Esophagus muscularis mucosa (tissue), 4 donors: ENCODE measurements around the gene AFG1L. TPM values are rescaled to one million over a fixed set of nuclear protein-coding genes. Genes with fewer than 3 reads are reported as not detected.

Source experiments
- DNase-seq: peaks from one replicate; pipeline ENCODE4 v3.0.0-alpha.2; 2017; ENCODE audit errors: extremely low spot score
- H3K27ac ChIP-seq, 4 donors: fragments of 200-600 bp; sonication (generic); replicated peaks in 1 of 4; 1 replicate in 3 of 4; 2 replicates in 1 of 4; pipeline ENCODE4 v1.5.1; 2016 to 2019; ENCODE audit warnings: mild to moderate bottlenecking in 1 of 4
- H3K27me3 ChIP-seq, 4 donors: fragments of 200-600 bp; sonication (generic); one replicate each; pipeline versions ENCODE4 v1.5.1 to v1.6.0; 2016 to 2019
- H3K36me3 ChIP-seq, 4 donors: fragments of 200-600 bp; sonication (generic); one replicate each; pipeline ENCODE4 v1.5.1; 2016 to 2019
- H3K4me1 ChIP-seq, 4 donors: fragments of 200-600 bp; sonication (generic); one replicate each; pipeline ENCODE4 v1.5.1; 2016 to 2019
- H3K4me3 ChIP-seq, 4 donors: fragments of 200-600 bp; sonication (generic); 1 replicate in 2 of 4; 2 replicates in 2 of 4; pipeline ENCODE4 v1.5.1; 2016 to 2019; ENCODE audit warnings: mild to moderate bottlenecking in 4 of 4, moderate library complexity in 1 of 4
- H3K9me3 ChIP-seq, 4 donors: fragments of 200-600 bp; sonication (generic); 1 replicate in 3 of 4; 2 replicates in 1 of 4; pipeline ENCODE4 v1.5.1; 2016 to 2019
- EP300 ChIP-seq: sonication (generic); formaldehyde crosslinking; IDR thresholded peaks from one replicate; pipeline ENCODE4 v1.6.1; 2017; ENCODE audit warnings: antibody characterized with exemption
- POLR2A ChIP-seq: fragments of 450-650 bp; IDR thresholded peaks from one replicate; pipeline ENCODE4 v1.6.1; 2017; ENCODE audit warnings: antibody characterized with exemption, moderate library complexity, mild to moderate bottlenecking, low read depth
- POLR2AphosphoS5 ChIP-seq, 2 donors: sonication (generic); formaldehyde crosslinking; IDR thresholded peaks; one replicate each; pipeline ENCODE4 v1.6.1; 2017; ENCODE audit warnings: antibody characterized with exemption in 2 of 2
- WGBS: methylation state at CpG from one replicate; pipeline ENCODE4 v1.1.5; 2018; 5-methylcytosine and 5-hydroxymethylcytosine counted together
- intact Hi-C: fragments of 100-400 bp; cut with DNase I; formaldehyde crosslinking; loops from one replicate; pipeline ENCODE4 v1.15.1; 2023
- total RNA-seq, 4 donors: library from RNA; depleted of rRNA; stranded (reverse); fragments of >200 nt; gene quantifications; one replicate each; pipeline versions ENCODE4 v1.1.0 to v1.2.1, GENCODE V29; 2016
- TF ChIP-seq, protein P1 (sequence below), 3 experiments: fragments of 200-600 bp in 2 of 3; fragments of 450-650 bp in 1 of 3; sonication (generic) in 2 of 3; IDR thresholded peaks; one replicate each; pipeline ENCODE4 v1.5.1; 2017 to 2019; ENCODE audit warnings: antibody characterized with exemption in 3 of 3, mild to moderate bottlenecking in 2 of 3, moderate library complexity in 1 of 3

The AFG1L gene
- total RNA-seq, 4 donors from 2014 or later = 1.5 to 5.4 (median 3.3) TPM

GRCh38 chr6:108556866-108557493, 262.1 kb downstream of the AFG1L start:
- Histone ChIP-seq H3K9me3 (no peaks in the 10 kb centered on the region), H3K4me3 (peak overlapping the region; percentile 83 to 95 (median 90)), H3K4me1 (peaks cover 26 to 45% (median 35%) of the 10 kb centered on the region in 4 donors), H3K27ac (peak overlapping the region; percentile 98 to 100 (median 99)), H3K27me3 (no peaks in the 10 kb centered on the region), H3K36me3 (peaks cover 0 to 4% (median 1%) of the 10 kb centered on the region in 4 donors)
- intact Hi-C loops = loop anchor here (5.0 to 10.0 kb wide), 3 partner anchors 225 to 520 kb away; no protein-coding TSS in a partner anchor
- no peak for DNase-seq
- TF ChIP-seq POLR2AphosphoS5 (IDR thresholded peaks at IDR 0.05) = no peak
- WGBS = 36% methylated on average over 13 of the region's 16 CpGs

DNA sequence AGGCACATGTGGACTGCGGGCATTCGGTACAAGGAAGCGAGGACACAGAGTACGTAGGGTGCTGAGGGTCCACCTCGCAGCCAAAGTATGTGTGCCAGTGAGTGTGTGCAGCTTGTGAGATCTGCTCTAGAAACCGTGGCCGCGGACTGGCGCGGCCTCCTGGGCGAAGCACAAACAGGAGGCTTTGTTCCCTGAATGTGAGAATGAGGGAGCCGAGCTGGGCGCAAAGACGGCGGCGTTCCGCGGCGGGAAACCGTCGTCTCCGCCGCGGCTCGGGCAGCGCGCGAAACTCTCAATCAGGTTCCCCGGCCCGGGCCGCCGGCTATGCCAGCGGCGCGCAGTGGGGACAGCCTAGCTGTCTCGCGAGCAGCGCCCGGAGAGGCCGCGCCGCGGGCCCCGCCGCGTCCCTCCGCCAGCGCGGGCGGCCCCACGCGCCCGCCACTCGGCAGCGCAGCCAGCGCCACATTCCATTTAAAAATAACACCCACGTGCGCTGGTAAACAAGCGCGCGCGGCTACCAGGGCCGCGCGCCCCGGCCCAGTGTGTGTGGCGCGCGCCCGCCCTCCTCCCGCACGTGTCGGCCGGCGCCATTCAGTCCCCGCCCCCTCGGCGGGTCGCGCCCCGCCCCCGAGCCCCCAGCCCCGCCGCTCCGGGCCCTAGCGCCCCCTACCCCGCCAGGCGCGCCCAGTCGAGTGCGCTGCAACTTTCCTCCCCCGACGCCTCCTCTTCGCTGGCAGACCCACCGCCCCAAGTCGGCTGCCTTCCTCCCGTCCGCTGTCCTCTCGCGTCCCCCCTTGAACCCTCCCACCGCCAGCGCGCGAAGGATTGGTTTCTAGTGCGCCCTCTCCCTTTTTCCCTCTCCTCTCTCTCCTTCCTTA, 262.9 kb downstream of the AFG1L start:
- peak overlapping the region; percentile 98 to 100 (median 99) for H3K27ac ChIP-seq
- no peaks in the 10 kb centered on the region for H3K9me3 ChIP-seq
- peaks cover 26 to 45% (median 35%) of the 10 kb centered on the region in 4 donors for H3K4me1 ChIP-seq
- peak; percentile 94 for DNase-seq
- peak overlapping the region; percentile 83 to 95 (median 90) for H3K4me3 ChIP-seq
- WGBS = under 1% methylated on average over 32 of the region's 105 CpGs
- intact Hi-C loops = loop anchor here (2.0 to 10.0 kb wide), 4 partner anchors 95 to 520 kb away; no protein-coding TSS in a partner anchor
- H3K36me3 ChIP-seq = peaks cover 0 to 7% (median 1%) of the 10 kb centered on the region in 4 donors
- TF ChIP-seq EP300 (peak; percentile 4), POLR2AphosphoS5 (IDR thresholded peaks at IDR 0.05) (peak in 1 of 2 donors; percentile 42), POLR2A (no peak)
- TF ChIP-seq, protein P1, sequence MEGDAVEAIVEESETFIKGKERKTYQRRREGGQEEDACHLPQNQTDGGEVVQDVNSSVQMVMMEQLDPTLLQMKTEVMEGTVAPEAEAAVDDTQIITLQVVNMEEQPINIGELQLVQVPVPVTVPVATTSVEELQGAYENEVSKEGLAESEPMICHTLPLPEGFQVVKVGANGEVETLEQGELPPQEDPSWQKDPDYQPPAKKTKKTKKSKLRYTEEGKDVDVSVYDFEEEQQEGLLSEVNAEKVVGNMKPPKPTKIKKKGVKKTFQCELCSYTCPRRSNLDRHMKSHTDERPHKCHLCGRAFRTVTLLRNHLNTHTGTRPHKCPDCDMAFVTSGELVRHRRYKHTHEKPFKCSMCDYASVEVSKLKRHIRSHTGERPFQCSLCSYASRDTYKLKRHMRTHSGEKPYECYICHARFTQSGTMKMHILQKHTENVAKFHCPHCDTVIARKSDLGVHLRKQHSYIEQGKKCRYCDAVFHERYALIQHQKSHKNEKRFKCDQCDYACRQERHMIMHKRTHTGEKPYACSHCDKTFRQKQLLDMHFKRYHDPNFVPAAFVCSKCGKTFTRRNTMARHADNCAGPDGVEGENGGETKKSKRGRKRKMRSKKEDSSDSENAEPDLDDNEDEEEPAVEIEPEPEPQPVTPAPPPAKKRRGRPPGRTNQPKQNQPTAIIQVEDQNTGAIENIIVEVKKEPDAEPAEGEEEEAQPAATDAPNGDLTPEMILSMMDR (IDR thresholded peaks at IDR 0.05) = peak in 1 of 3 experiments; percentile 4
- H3K27me3 ChIP-seq = no peaks in the 10 kb centered on the region

DNA sequence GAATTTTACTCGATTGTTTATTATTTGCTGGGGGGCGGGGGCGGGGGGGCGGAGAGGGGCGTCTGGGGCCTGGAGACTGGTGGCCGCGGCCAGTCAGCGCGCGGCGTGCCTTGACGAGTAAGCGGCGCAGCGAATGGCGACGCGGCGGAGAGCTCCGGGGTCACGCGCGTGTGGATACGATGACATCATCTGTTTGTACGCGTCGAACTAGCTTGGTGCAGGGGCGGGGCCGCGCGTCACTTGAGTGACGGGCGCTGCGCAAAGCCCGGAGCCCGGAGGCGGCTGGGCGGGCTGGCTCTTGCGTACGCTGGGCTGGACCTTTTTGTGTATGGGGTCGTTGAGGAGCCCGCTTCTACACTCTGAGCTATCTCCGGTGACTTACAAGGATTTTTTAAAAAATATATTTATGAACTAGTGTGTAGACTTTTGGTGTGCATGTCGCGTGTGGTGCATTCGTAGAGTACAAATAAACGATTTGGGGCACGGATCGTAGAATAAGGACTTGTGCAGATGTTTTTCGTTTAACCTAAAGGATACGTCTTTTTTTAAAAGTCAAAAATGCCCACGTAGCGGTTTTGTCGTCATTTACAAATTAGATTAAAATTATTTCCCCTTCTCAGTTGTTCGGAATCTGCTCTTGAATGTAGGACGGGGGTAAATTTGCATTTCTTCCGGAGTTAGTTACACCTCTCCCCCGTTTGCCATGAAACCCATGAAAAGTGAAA, 263.7 kb downstream of the AFG1L start:
- peak overlapping the region; percentile 98 to 100 (median 99) for H3K27ac ChIP-seq
- peak overlapping the region; percentile 83 to 95 (median 90) for H3K4me3 ChIP-seq
- H3K9me3 ChIP-seq = no peaks in the 10 kb centered on the region
- no peaks in the 10 kb centered on the region for H3K27me3 ChIP-seq
- peak; percentile 100 for DNase-seq
- TF ChIP-seq EP300 (peak; percentile 65), POLR2A (peak; percentile 83), POLR2AphosphoS5 (IDR thresholded peaks at IDR 0.05) (peak in 1 of 2 donors; percentile 97)
- TF ChIP-seq, protein P1 (IDR thresholded peaks at IDR 0.05) = no peak
- intact Hi-C loops = loop anchor here (2.0 to 10.0 kb wide), 4 partner anchors 94 to 519 kb away; no protein-coding TSS in a partner anchor
- 0% methylated on average over 36 of the region's 58 CpGs for WGBS
- peaks cover 0 to 7% (median 1%) of the 10 kb centered on the region in 4 donors for H3K36me3 ChIP-seq
- H3K4me1 ChIP-seq = peaks cover 30 to 48% (median 41%) of the 10 kb centered on the region in 4 donors

DNA sequence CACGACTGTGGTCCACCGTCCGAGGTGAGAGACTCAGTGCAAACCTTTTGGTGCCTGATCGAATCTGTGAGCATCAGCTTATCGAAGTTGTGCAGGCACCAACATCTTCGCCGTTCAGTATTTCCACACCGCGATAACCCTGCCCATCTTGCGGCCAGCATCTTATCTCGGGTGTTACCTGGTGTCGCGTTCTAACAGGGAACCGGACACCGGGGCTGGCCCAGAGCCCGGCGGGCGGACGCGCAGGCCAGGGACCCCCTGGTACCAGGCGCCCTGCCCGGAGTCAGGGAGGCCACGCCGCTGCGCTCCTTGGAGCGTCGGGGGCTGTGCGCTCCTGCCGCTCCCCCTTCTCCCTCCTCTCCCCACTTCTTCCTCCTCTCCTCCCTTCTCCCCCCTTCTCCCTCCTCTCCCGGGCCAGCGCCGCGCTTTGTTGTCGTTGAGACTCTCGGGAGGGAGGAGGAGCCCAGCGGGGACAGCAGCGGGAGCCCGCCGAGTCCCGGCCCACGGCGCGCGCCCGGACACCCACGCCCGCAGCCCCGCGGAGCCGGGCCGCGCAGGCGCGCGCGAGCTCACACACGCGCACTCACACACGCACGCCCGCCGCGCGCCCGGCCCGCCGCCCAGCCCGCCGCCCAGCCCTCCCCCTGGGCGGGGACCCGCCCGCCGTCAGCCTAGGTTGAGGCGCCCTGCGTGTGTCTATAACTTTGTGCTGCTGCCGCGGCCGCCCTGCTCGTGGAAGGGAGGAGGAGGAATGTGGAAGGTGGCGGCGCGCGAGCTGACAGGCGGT, 264.4 kb downstream of the AFG1L start:
- Histone ChIP-seq H3K36me3 (peaks cover 0 to 7% (median 1%) of the 10 kb centered on the region in 4 donors), H3K4me3 (peak overlapping the region; percentile 83 to 95 (median 90)), H3K27me3 (no peaks in the 10 kb centered on the region), H3K9me3 (no peaks in the 10 kb centered on the region), H3K27ac (peak overlapping the region; percentile 98 to 100 (median 99)), H3K4me1 (peaks cover 30 to 49% (median 46%) of the 10 kb centered on the region in 4 donors)
- WGBS = 0% methylated on average over 31 of the region's 84 CpGs
- peak; percentile 77 for TF ChIP-seq POLR2A
- TF ChIP-seq EP300 = no peak
- peak in 1 of 2 donors; percentile 83 for TF ChIP-seq POLR2AphosphoS5 (IDR thresholded peaks at IDR 0.05)
- TF ChIP-seq, protein P1 (IDR thresholded peaks at IDR 0.05) = no peak
- intact Hi-C loops = loop anchor here (2.0 to 10.0 kb wide), 4 partner anchors 94 to 518 kb away; no protein-coding TSS in a partner anchor
- peak; percentile 97 for DNase-seq
